ENCODE measurements around the gene SF3B6.

DNA sequence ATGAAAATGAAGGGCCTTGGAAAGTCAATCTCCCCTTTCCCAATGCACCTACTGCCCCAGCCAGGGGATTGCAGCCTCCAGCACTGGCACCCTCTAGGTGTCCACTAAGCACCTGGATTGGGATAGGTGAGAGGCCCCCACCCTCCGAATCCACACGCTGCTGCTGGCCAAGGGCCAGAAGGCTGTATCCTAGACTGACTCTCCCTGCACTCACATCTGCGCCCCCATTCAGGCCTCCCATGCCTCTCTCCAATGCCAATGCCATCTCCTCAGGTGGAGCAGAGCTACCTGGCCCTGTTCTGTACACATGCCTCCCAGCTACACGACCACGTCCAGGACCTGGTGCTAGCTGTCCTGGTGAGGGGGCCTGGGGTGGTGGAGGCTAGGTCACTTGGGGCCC, 56.4 kb downstream of the SF3B6 start:
- TF ChIP-seq, protein P1, sequence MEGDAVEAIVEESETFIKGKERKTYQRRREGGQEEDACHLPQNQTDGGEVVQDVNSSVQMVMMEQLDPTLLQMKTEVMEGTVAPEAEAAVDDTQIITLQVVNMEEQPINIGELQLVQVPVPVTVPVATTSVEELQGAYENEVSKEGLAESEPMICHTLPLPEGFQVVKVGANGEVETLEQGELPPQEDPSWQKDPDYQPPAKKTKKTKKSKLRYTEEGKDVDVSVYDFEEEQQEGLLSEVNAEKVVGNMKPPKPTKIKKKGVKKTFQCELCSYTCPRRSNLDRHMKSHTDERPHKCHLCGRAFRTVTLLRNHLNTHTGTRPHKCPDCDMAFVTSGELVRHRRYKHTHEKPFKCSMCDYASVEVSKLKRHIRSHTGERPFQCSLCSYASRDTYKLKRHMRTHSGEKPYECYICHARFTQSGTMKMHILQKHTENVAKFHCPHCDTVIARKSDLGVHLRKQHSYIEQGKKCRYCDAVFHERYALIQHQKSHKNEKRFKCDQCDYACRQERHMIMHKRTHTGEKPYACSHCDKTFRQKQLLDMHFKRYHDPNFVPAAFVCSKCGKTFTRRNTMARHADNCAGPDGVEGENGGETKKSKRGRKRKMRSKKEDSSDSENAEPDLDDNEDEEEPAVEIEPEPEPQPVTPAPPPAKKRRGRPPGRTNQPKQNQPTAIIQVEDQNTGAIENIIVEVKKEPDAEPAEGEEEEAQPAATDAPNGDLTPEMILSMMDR (IDR thresholded peaks at IDR 0.05) = no peak
- TF ChIP-seq POLR2A (IDR thresholded peaks at IDR 0.05; ENCODE audit: low read depth) = no peak
